Neuronal stem cell (in vitro differentiated cells): Measurements from ENCODE around the gene TBX6.

Source experiments
- DNase-seq: peaks from one replicate; pipeline ENCODE4 v3.0.0-alpha.2; 2013; ENCODE audit warnings: low spot score
- H2AFZ ChIP-seq: one replicate; pipeline ENCODE4 v1.6.1; 2013; ENCODE audit warnings: mild to moderate bottlenecking, low read length, inconsistent platforms
- H2AK5ac ChIP-seq: 2 replicates; pipeline ENCODE4 v1.6.1; 2013; ENCODE audit warnings: low read depth, mild to moderate bottlenecking, inconsistent platforms, low read length, moderate library complexity, mixed read lengths
- H2BK120ac ChIP-seq: 2 replicates; pipeline ENCODE4 v1.6.1; 2013; ENCODE audit warnings: low read depth, mild to moderate bottlenecking, inconsistent platforms, low read length, moderate library complexity, mixed read lengths
- H2BK12ac ChIP-seq: one replicate; pipeline ENCODE4 v1.6.1; 2013; ENCODE audit warnings: low read length, inconsistent platforms
- H2BK15ac ChIP-seq: 2 replicates; pipeline ENCODE4 v1.6.1; 2013; ENCODE audit warnings: mild to moderate bottlenecking, low read length, inconsistent platforms, mixed read lengths
- H2BK5ac ChIP-seq: one replicate; pipeline ENCODE4 v1.6.1; 2013; ENCODE audit warnings: inconsistent platforms, mild to moderate bottlenecking, low read length, moderate library complexity
- H3K14ac ChIP-seq: one replicate; pipeline ENCODE4 v1.6.1; 2013; ENCODE audit warnings: low read length, inconsistent platforms
- H3K18ac ChIP-seq: 2 replicates; pipeline ENCODE4 v1.6.1; 2013; ENCODE audit warnings: low read length, inconsistent platforms
- H3K23ac ChIP-seq: 2 replicates; pipeline ENCODE4 v1.6.1; 2013; ENCODE audit warnings: low read depth, mild to moderate bottlenecking, mixed read lengths, low read length, inconsistent platforms; ENCODE audit not compliant: poor library complexity
- H3K27ac ChIP-seq: replicated peaks from 3 replicates; pipeline ENCODE4 v1.5.1; 2013; ENCODE audit warnings: low read length, inconsistent platforms
- H3K27me3 ChIP-seq, 3 experiments: 2 replicates each; pipeline ENCODE4 v1.6.1; 2013; ENCODE audit warnings: low read length in 3 of 3, mild to moderate bottlenecking in 2 of 3, inconsistent platforms in 1 of 3, low read depth in 1 of 3, mixed read lengths in 1 of 3, moderate library complexity in 1 of 3; ENCODE audit not compliant: control insufficient read depth in 3 of 3, insufficient read depth in 3 of 3
- H3K36me3 ChIP-seq, 2 donors: replicated peaks in 1 of 2; 2 replicates each; pipeline ENCODE4 v1.6.1; 2013; ENCODE audit warnings: low read length in 2 of 2; ENCODE audit not compliant: control insufficient read depth in 2 of 2, insufficient read depth in 2 of 2
- H3K4ac ChIP-seq: 2 replicates; pipeline ENCODE4 v1.6.1; 2013; ENCODE audit warnings: inconsistent platforms, mild to moderate bottlenecking, low read length, moderate library complexity
- H3K4me1 ChIP-seq, 2 donors: 1 replicate in 1 of 2; 2 replicates in 1 of 2; pipeline ENCODE4 v1.6.1; 2013; ENCODE audit warnings: low read length in 2 of 2, low read depth in 1 of 2; ENCODE audit not compliant: control insufficient read depth in 2 of 2, insufficient read depth in 1 of 2
- H3K4me2 ChIP-seq: one replicate; pipeline ENCODE4 v1.6.1; 2013; ENCODE audit warnings: mild to moderate bottlenecking, low read length, inconsistent platforms; ENCODE audit not compliant: insufficient read depth, poor library complexity, severe bottlenecking
- H3K4me3 ChIP-seq, 2 donors: 2 replicates each; pipeline ENCODE4 v1.5.1; 2013; ENCODE audit warnings: low read length in 2 of 2, mild to moderate bottlenecking in 2 of 2, inconsistent platforms in 1 of 2, moderate library complexity in 1 of 2
- H3K79me1 ChIP-seq: one replicate; pipeline ENCODE4 v1.6.1; 2013; ENCODE audit warnings: low read depth, mild to moderate bottlenecking, inconsistent platforms, low read length, moderate library complexity
- H3K9ac ChIP-seq: one replicate; pipeline ENCODE4 v1.6.1; 2013; ENCODE audit warnings: mild to moderate bottlenecking, low read depth, low read length, inconsistent platforms; ENCODE audit not compliant: poor library complexity
- H3K9me3 ChIP-seq, 2 donors: replicated peaks in 1 of 2; 2 replicates each; pipeline versions ENCODE3 to v1.6.1; 2013; ENCODE audit warnings: low read length in 2 of 2, mild to moderate bottlenecking in 2 of 2, inconsistent platforms in 1 of 2, low read depth in 1 of 2, mixed read lengths in 1 of 2, moderate library complexity in 1 of 2; ENCODE audit not compliant: control insufficient read depth in 2 of 2, insufficient read depth in 1 of 2
- H4K8ac ChIP-seq: one replicate; pipeline ENCODE4 v1.6.1; 2013; ENCODE audit warnings: low read depth, mild to moderate bottlenecking, inconsistent platforms, low read length, moderate library complexity
- H4K91ac ChIP-seq: one replicate; pipeline ENCODE4 v1.6.1; 2013; ENCODE audit warnings: low read length, low read depth, mild to moderate bottlenecking, inconsistent platforms; ENCODE audit not compliant: poor library complexity
- WGBS, 2 donors: extraction: QIAGEN DNeasy Blood & Tissue Kit; methylation state at CpG; one replicate each; pipeline ENCODE4 v1.1.7; 2013; ENCODE audit warnings: missing lambda C conversion rate in 2 of 2, mixed read lengths in 1 of 2; ENCODE audit not compliant: insufficient read length in 2 of 2, insufficient replicate concordance in 1 of 2; ENCODE audit errors: extremely low coverage in 2 of 2; 5-methylcytosine and 5-hydroxymethylcytosine counted together

TBX6 gene

GRCh38 chr16:30113031-30113710 is 21.4 kb upstream of the TBX6 start, which contains the start of gene GDPD3:
GDPD3 (minus strand) TSS chr16:30113537; CDS start chr16:30113478, 59 bp downstream.
- Histone ChIP-seq H2AFZ (no peak within 1 kb of the TSS), H3K27ac (peak within 1 kb of the TSS; percentile 31), H3K9ac (peak within 1 kb of the TSS; percentile 2), H3K9me3 (no peaks in the 10 kb centered on the region), H2BK5ac (no peak within 1 kb of the TSS), H2BK120ac (no peak within 1 kb of the TSS), H3K36me3 (peaks cover 31 to 34% of the 10 kb centered on the region in 2 donors), H4K8ac (peak within 1 kb of the TSS; percentile 23), H3K27me3 (no peaks in the 10 kb centered on the region), H2AK5ac (peak within 1 kb of the TSS; percentile 82), H3K4ac (no peak within 1 kb of the TSS), H2BK15ac (no peak within 1 kb of the TSS), H3K23ac (peak within 1 kb of the TSS; percentile 43), H3K4me1 (no peaks in the 10 kb centered on the region), H3K4me3 (peak within 1 kb of the TSS in 1 of 2 donors; percentile 47), H4K91ac (no peak within 1 kb of the TSS), H3K4me2 (no peak within 1 kb of the TSS), H3K18ac (peak within 1 kb of the TSS; percentile 7), H3K14ac (peak within 1 kb of the TSS; percentile 71), H2BK12ac (peak within 1 kb of the TSS; percentile 41), H3K79me1 (no peaks in the 10 kb centered on the region)
- WGBS, 2 donors, result no CpG with 5 or more reads among the region's 20 CpGs
- no peak for DNase-seq

GRCh38 chr16:30112197-30113030 is 20.7 kb upstream of the TBX6 start:
- Histone ChIP-seq H3K27me3 (no peaks in the 10 kb centered on the region), H2AFZ (no peak overlapping the region), H3K4ac (no peak overlapping the region), H3K79me1 (no peaks in the 10 kb centered on the region), H2BK120ac (no peak overlapping the region), H3K18ac (peak overlapping the region; percentile 7), H4K91ac (no peak overlapping the region), H3K27ac (no peak overlapping the region), H2BK15ac (no peak overlapping the region), H2AK5ac (peak overlapping the region; percentile 82), H3K9me3 (no peaks in the 10 kb centered on the region), H3K9ac (no peak overlapping the region), H4K8ac (no peak overlapping the region), H3K23ac (peak overlapping the region; percentile 65), H3K4me1 (no peaks in the 10 kb centered on the region), H3K14ac (no peak overlapping the region), H2BK5ac (no peak overlapping the region), H3K36me3 (peaks cover 27 to 31% of the 10 kb centered on the region in 2 donors), H3K4me2 (no peak overlapping the region), H2BK12ac (peak overlapping the region; percentile 41), H3K4me3 (no peak overlapping the region)
- no peak for DNase-seq
- WGBS, 2 donors, result no CpG with 5 or more reads among the region's 29 CpGs

GRCh38 chr16:30110661-30111060 is 18.9 kb upstream of the TBX6 start:
- H3K14ac ChIP-seq, result no peak overlapping the region
- H3K27ac ChIP-seq, result no peak overlapping the region
- no CpG with 5 or more reads among the region's 7 CpGs for WGBS, 2 donors
- no peak overlapping the region for H2AFZ ChIP-seq
- H4K91ac ChIP-seq, result no peak overlapping the region
- no peaks in the 10 kb centered on the region for H3K79me1 ChIP-seq
- no peak overlapping the region for H4K8ac ChIP-seq
- H3K4me2 ChIP-seq, result no peak overlapping the region
- no peak for DNase-seq
- H2BK15ac ChIP-seq, result no peak overlapping the region
- H3K9ac ChIP-seq, result no peak overlapping the region
- H3K27me3 ChIP-seq, result no peaks in the 10 kb centered on the region
- H3K4me3 ChIP-seq, result no peak overlapping the region
- H2BK5ac ChIP-seq, result no peak overlapping the region
- peaks cover 16 to 21% of the 10 kb centered on the region in 2 donors for H3K36me3 ChIP-seq
- no peak overlapping the region for H3K18ac ChIP-seq
- H2BK12ac ChIP-seq, result no peak overlapping the region
- H3K4me1 ChIP-seq, result no peaks in the 10 kb centered on the region
- no peaks in the 10 kb centered on the region for H3K9me3 ChIP-seq
- no peak overlapping the region for H2BK120ac ChIP-seq
- H3K23ac ChIP-seq, result no peak overlapping the region
- H2AK5ac ChIP-seq, result no peak overlapping the region
- H3K4ac ChIP-seq, result no peak overlapping the region
